ENCODE measurements around the gene FTH1. TPM values are rescaled to one million over a fixed set of nuclear protein-coding genes. Genes with fewer than 3 reads are reported as not detected.
A peak's percentile ranks its signal among the peaks of the same experiment; 100 is the strongest.
"Not testable (repeated sequence)": the region's sequence is repeated elsewhere in the genome, so short reads cannot be mapped to it uniquely, and the experiment has no call there.

The FTH1 gene
- 443 and 463 TPM in 2 replicates for total RNA-seq (2014; rRNA removed; shearing (Covaris generic))

- Histone ChIP-seq H3K4me3 (ENCODE audit: insufficient read depth, low read depth, low read length) (peak within 1 kb of the TSS; percentile 68), H3K27me3 (ENCODE audit: control insufficient read depth, insufficient read depth, low read length) (no peaks in the 10 kb centered on the region), H3K36me3 (replicated peaks; ENCODE audit: control insufficient read depth, insufficient read depth, low read length) (peaks cover 17% of the 10 kb centered on the region)
- DNase-seq = peak; percentile 99
Observed at GRCh38 chr11:61967116-61967923, at the start of gene FTH1. TSS of gene FTH1 (minus strand) at chr11:61967634. CDS start at chr11:61967425, 209 bp downstream.

DNA sequence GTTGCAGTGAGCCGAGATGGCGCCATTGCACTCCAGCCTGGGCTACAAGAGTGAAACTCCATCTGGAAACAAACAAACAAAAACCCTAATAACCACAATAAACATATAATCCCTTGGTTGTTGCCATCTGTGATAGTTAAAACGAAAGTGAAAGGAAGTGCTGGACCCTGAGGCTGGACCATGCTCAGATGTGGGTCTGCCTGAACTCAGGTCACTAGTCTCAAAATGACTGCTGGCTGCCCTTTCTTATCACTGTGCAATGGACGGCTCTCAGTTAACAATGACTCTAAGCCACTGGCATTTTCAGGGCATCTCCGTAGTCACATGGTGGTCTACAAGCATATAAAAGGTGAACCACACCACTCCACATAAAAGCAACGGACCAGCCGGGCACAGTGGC is 48.2 kb upstream of the FTH1 start:
- H3K4me3 ChIP-seq (ENCODE audit: insufficient read depth, low read depth, low read length) = no peak overlapping the region
- no peaks in the 10 kb centered on the region for H3K36me3 ChIP-seq (replicated peaks; ENCODE audit: control insufficient read depth, insufficient read depth, low read length)
- H3K27me3 ChIP-seq (ENCODE audit: control insufficient read depth, insufficient read depth, low read length) = no peaks in the 10 kb centered on the region
- no peak for DNase-seq

DNA sequence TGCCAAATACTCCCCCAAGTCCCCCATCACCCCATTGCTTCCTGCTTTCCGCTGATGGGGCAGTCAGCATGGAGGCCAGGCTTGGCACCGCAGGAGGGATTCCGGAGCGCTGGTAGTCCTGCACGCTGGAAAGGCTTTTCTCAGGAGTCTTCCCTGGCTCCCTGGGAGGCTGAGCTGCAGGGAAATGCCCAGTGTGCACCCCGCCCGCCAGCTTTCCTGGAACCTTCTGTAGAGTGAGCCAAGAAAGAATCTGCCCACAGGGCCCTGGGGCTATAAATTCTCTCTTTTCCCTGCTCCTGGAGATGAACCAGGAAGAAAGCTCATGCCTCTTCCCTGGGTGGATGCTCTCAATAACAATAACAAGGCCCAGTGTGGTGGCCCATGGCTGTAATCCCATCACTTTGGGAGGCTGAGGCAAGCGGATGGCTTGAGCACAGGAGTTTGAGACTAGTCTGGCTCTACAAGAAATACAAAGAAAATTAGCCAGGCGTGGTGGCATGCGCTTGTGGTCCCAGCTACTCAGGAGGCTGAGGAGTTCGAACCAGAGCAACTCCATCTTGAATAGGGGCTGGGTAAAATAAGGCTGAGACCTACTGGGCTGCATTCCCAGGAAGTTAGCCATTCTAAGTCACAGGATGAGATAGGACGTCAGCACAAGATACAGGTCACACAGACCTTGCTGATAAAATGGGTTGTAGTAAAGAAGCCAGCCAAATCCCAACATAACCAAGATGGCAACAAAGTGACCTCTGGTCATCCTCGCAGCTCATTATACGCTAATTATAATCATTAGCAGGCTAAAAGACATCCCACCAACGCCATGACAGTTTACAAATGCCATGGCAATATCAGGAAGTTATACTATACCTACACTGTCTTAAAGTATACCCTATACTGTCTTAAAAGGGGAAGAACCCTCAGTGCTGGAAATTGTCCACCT is 46.4 kb upstream of the FTH1 start:
- no peaks in the 10 kb centered on the region for H3K36me3 ChIP-seq (replicated peaks; ENCODE audit: control insufficient read depth, insufficient read depth, low read length)
- peak; percentile 33 for DNase-seq
- H3K27me3 ChIP-seq (ENCODE audit: control insufficient read depth, insufficient read depth, low read length) = no peaks in the 10 kb centered on the region
- no peak overlapping the region for H3K4me3 ChIP-seq (ENCODE audit: insufficient read depth, low read depth, low read length)

GRCh38 chr11:62012832-62013461 is 45.5 kb upstream of the FTH1 start:
- no peaks in the 10 kb centered on the region for H3K36me3 ChIP-seq (replicated peaks; ENCODE audit: control insufficient read depth, insufficient read depth, low read length)
- no peak overlapping the region for H3K4me3 ChIP-seq (ENCODE audit: insufficient read depth, low read depth, low read length)
- DNase-seq = peak; percentile 30
- no peaks in the 10 kb centered on the region for H3K27me3 ChIP-seq (ENCODE audit: control insufficient read depth, insufficient read depth, low read length)

DNA sequence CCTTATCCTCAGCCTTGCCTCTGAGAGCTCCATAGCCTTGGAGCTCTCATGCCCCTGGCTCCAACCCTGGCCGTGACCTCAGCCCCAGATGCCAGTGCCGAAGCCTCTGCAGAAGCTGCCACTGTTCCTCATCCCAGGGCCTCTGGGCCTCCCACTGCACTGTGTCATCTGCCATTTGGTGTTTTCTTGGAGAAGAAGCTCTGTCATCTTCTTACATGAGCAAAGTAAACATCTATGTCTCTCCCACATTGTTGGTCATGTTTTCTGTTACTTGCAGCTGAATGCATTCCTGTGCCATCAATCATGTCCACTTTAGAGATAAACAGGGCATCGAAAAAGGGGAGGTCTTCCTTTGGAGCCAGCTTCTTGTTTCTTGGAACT is 45.0 kb upstream of the FTH1 start:
- Histone ChIP-seq H3K36me3 (replicated peaks; ENCODE audit: control insufficient read depth, insufficient read depth, low read length) (no peaks in the 10 kb centered on the region), H3K4me3 (ENCODE audit: insufficient read depth, low read depth, low read length) (no peak overlapping the region), H3K27me3 (ENCODE audit: control insufficient read depth, insufficient read depth, low read length) (no peaks in the 10 kb centered on the region)
- no peak for DNase-seq

GRCh38 chr11:62011881-62012280 is 44.4 kb upstream of the FTH1 start:
- no peak overlapping the region for H3K4me3 ChIP-seq (ENCODE audit: insufficient read depth, low read depth, low read length)
- no peaks in the 10 kb centered on the region for H3K27me3 ChIP-seq (ENCODE audit: control insufficient read depth, insufficient read depth, low read length)
- no peaks in the 10 kb centered on the region for H3K36me3 ChIP-seq (replicated peaks; ENCODE audit: control insufficient read depth, insufficient read depth, low read length)
- no peak for DNase-seq

- no peak overlapping the region for H3K4me3 ChIP-seq (ENCODE audit: insufficient read depth, low read depth, low read length)
- no peak for DNase-seq
- no peaks in the 10 kb centered on the region for H3K36me3 ChIP-seq (replicated peaks; ENCODE audit: control insufficient read depth, insufficient read depth, low read length)
- no peaks in the 10 kb centered on the region for H3K27me3 ChIP-seq (ENCODE audit: control insufficient read depth, insufficient read depth, low read length)
Observed at GRCh38 chr11:62010935-62011528, 43.6 kb upstream of the FTH1 start.

DNA sequence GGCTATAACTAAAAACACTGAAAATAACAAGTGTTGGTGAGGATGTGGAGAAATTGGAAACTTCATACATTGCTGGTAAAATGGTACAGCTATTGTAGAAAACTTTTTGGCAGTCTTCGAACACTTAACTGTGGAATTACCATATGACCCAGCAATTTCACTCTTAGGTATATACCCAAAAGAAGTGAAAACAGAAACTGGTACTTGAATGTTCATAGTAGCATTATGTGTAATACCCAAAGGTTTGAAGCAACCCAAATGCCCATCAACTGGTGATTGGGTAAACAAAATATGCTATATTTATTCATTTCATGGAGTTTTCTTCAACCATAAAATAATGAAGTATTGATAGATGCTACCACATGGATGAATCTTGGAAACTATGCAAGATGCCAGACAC is 40.8 kb upstream of the FTH1 start:
- DNase-seq = no peak
- H3K27me3 ChIP-seq (ENCODE audit: control insufficient read depth, insufficient read depth, low read length) = no peaks in the 10 kb centered on the region
- H3K4me3 ChIP-seq (ENCODE audit: insufficient read depth, low read depth, low read length) = no peak overlapping the region
- no peaks in the 10 kb centered on the region for H3K36me3 ChIP-seq (replicated peaks; ENCODE audit: control insufficient read depth, insufficient read depth, low read length)

GRCh38 chr11:62004473-62004872 is 37.0 kb upstream of the FTH1 start:
- H3K4me3 ChIP-seq (ENCODE audit: insufficient read depth, low read depth, low read length) = no peak overlapping the region
- H3K36me3 ChIP-seq (replicated peaks; ENCODE audit: control insufficient read depth, insufficient read depth, low read length) = no peaks in the 10 kb centered on the region
- no peaks in the 10 kb centered on the region for H3K27me3 ChIP-seq (ENCODE audit: control insufficient read depth, insufficient read depth, low read length)
- no peak for DNase-seq

GRCh38 chr11:62002283-62002682 is 34.8 kb upstream of the FTH1 start:
- not testable (repeated sequence) for H3K36me3 ChIP-seq (replicated peaks; ENCODE audit: control insufficient read depth, insufficient read depth, low read length); DNase-seq; H3K27me3 ChIP-seq (ENCODE audit: control insufficient read depth, insufficient read depth, low read length); H3K4me3 ChIP-seq (ENCODE audit: insufficient read depth, low read depth, low read length)

DNA sequence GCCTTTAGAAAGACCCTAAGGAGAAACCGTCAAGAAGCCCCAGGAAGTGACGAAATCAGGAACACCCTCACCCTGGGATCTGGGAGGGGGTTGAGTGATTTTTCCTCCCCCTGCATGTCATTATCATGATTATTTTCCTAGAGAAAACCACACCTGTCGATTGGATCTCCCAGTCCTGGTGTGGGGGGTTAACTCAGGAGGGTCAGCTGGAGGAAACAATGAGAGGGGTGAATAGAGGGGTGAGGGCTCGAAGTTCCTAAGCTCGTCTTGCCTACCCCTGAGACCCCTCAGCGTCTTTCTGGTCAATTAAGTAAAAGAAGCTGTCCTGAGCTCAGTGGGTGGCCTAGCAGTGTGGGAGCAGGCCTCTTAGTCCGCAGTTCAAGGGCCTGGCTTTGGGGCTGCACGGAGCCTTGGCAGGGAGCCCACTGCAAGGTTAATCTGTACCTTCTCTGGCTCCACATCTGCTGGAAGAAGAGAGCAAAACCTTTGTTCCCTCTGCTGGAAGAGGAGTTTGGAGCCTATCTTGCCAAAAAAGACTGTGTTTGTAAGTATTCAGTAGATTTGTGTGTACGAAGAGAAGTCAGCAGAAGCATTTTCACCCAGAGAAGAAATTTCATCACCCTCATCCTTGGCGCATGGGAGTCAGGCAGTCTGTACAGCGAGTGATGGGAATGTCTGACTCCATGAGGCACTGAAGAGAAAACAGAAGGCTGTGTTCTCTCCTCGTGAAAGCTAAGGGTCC is 34.2 kb upstream of the FTH1 start:
- peak; percentile 32 for DNase-seq
- Histone ChIP-seq H3K36me3 (replicated peaks; ENCODE audit: control insufficient read depth, insufficient read depth, low read length) (no peaks in the 10 kb centered on the region), H3K27me3 (ENCODE audit: control insufficient read depth, insufficient read depth, low read length) (no peaks in the 10 kb centered on the region), H3K4me3 (ENCODE audit: insufficient read depth, low read depth, low read length) (no peak overlapping the region)

- Histone ChIP-seq H3K4me3 (ENCODE audit: insufficient read depth, low read depth, low read length) (no peak overlapping the region), H3K27me3 (ENCODE audit: control insufficient read depth, insufficient read depth, low read length) (no peaks in the 10 kb centered on the region), H3K36me3 (replicated peaks; ENCODE audit: control insufficient read depth, insufficient read depth, low read length) (no peaks in the 10 kb centered on the region)
- no peak for DNase-seq
Observed at GRCh38 chr11:62000539-62001446, 33.4 kb upstream of the FTH1 start.
